ENCODE data around the gene C6orf132.
A peak's percentile ranks its signal among the peaks of the same experiment; 100 is the strongest.

Gene C6orf132

DNA sequence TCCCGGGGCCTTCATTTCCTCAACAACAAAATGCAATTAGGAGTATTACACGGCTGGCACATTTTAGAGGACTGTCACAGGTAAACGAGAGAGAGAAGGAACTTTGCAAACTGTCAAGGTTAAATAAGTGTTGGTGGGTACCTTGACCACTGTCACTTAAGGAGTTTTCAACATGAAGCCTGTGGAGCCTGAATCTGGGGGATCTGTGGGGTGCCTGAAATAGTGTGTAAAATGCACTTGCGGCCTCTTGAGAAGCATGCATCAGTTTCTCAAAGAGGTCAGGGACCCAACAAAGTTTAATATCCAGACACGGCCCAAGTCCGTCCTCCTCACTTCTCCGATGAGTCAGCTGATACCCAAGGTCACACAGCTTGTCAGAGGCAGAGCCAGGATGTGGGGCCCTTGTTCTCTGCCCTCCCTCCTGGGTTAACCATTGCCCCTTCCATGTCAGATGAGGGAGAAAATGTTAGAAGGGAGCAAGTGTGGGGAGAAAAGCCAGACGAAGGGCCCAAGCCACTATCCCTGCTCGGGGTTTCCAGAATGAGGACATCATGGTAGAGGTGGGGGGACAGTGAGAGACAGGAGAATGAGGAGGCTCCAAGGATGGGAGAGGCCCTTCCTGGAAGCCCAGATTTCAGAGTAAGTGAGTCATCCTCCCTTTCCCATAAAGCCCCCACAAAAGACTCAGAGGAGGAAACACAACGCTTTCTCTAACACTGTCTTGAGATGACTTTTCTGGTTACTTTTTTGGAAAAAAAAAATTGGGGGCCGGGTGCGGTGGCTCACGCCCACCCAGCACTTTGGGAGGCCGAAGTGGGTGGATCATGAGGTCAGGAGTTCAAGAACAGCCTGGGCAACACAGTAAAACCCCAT lies 42.2 kb downstream of the C6orf132 start:
- no peak for DNase-seq
- H3K27ac ChIP-seq, result no peak overlapping the region

DNA sequence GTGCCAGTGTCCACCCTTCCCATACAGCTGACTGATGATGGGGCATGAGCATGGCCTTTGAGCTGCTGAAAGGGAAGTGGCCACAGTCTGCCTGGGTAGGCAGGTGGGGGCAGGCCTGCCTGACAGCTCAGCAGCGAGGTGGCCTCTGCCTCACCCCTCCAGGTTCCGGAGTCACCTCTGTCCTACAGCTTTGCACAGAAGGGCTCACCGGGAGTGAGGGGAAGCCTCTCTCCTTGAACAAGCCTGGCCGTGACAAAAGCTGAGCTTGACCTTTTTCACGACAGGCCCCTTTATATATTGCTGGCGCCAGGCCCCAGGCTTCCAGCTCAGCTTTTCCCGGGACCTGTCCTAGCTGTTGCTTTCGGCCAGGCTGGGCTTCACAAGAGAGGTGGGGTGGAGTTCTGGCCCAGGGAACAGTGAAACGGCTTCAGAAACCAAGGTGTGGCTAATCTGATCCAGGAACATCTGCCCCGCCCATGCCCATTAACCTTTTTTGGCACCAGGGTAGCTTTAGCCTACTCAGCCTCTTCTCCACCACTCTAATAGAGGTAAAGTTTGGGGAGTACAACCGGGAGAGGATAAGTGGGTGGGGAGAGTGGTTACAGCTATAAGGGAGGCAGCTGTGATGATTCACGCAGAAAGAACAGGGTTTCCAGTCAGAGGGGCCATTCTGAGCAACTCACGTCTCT lies 42.9 kb downstream of the C6orf132 start:
- H3K9me3 ChIP-seq (ENCODE audit: severe bottlenecking), result no peaks in the 10 kb centered on the region
- no peaks in the 10 kb centered on the region for H3K27me3 ChIP-seq (ENCODE audit: insufficient read depth, low read depth, severe bottlenecking)
- H3K27ac ChIP-seq, result no peak overlapping the region
- H3K4me3 ChIP-seq (ENCODE audit: low read depth, low read length), result no peak overlapping the region
- TF ChIP-seq, protein P1, sequence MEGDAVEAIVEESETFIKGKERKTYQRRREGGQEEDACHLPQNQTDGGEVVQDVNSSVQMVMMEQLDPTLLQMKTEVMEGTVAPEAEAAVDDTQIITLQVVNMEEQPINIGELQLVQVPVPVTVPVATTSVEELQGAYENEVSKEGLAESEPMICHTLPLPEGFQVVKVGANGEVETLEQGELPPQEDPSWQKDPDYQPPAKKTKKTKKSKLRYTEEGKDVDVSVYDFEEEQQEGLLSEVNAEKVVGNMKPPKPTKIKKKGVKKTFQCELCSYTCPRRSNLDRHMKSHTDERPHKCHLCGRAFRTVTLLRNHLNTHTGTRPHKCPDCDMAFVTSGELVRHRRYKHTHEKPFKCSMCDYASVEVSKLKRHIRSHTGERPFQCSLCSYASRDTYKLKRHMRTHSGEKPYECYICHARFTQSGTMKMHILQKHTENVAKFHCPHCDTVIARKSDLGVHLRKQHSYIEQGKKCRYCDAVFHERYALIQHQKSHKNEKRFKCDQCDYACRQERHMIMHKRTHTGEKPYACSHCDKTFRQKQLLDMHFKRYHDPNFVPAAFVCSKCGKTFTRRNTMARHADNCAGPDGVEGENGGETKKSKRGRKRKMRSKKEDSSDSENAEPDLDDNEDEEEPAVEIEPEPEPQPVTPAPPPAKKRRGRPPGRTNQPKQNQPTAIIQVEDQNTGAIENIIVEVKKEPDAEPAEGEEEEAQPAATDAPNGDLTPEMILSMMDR (IDR thresholded peaks at IDR 0.05; ENCODE audit: low read depth, low read length), result no peak
- H3K36me3 ChIP-seq, result no peaks in the 10 kb centered on the region
- DNase-seq, result no peak

More for the DNA sequence above, 42.2 kb downstream of the C6orf132 start:
- TF ChIP-seq, protein P1 (IDR thresholded peaks at IDR 0.05; ENCODE audit: low read depth, low read length), result no peak
- no peaks in the 10 kb centered on the region for H3K36me3 ChIP-seq
- no peak overlapping the region for H3K4me3 ChIP-seq (ENCODE audit: low read depth, low read length)
- H3K27me3 ChIP-seq (ENCODE audit: insufficient read depth, low read depth, severe bottlenecking), result no peaks in the 10 kb centered on the region
- no peaks in the 10 kb centered on the region for H3K9me3 ChIP-seq (ENCODE audit: severe bottlenecking)

DNA sequence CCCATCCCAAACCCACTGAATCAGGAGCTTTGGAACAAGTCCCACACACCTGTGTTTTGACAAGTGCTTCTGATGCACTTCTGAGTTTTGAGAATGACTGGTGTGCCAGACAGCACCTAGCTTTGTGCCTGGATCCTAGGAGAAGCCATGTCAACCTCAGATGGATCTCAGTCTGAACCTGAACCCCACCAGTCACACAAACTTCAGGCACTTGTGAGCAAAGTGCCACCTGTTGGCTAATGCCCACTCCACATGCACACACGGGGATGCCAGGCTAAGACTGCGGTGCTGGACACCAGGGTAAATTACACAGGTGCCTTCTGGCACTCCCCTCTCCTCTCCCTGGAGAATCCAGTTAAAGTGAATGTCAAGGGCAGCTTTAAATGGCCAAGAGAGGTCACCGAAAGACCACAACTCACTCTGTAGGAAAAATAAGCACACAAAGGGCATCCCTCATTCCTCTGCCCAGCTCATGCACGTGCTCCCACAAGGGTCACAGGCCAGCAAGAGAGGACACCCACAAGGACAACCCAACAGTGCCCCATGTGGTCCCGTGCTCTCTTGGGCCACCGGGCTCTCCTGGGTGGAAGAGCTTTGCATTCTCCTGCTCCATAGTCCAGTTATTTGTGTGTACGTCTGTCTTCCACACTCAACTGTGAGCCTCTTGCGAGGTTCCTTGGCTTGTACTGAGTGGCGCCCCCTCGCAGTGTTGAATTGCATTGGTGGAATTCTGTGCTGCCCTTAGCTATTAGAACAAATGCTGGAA lies 46.5 kb downstream of the C6orf132 start:
- no peaks in the 10 kb centered on the region for H3K36me3 ChIP-seq
- no peaks in the 10 kb centered on the region for H3K27me3 ChIP-seq (ENCODE audit: insufficient read depth, low read depth, severe bottlenecking)
- H3K4me3 ChIP-seq (ENCODE audit: low read depth, low read length), result no peak overlapping the region
- H3K9me3 ChIP-seq (ENCODE audit: severe bottlenecking), result no peaks in the 10 kb centered on the region
- peak; percentile 38 for DNase-seq
- TF ChIP-seq, protein P1 (IDR thresholded peaks at IDR 0.05; ENCODE audit: low read depth, low read length), result peak; percentile 27
- H3K27ac ChIP-seq, result no peak overlapping the region

DNA sequence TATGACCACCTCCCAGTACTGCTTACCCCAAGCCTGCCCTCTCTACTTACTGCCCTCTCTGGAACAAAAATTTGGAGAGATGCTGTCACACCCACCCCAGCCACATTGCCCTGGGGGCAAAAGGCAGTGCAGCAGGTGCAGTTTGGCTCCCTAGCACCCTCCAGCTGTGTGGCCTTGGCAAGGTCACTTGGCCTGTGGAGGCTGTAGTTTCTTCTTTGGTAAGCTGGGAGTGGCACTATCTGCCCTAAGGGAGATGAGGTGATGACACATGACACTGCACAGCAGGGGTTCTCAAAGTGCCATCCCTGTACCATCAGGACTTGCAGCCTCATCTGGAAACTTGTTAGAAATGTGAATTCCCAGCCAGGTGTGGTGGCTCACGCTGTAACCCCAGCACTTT lies 47.3 kb downstream of the C6orf132 start:
- no peaks in the 10 kb centered on the region for H3K9me3 ChIP-seq (ENCODE audit: severe bottlenecking)
- TF ChIP-seq, protein P1 (IDR thresholded peaks at IDR 0.05; ENCODE audit: low read depth, low read length), result no peak
- H3K4me3 ChIP-seq (ENCODE audit: low read depth, low read length), result no peak overlapping the region
- no peak overlapping the region for H3K27ac ChIP-seq
- no peaks in the 10 kb centered on the region for H3K27me3 ChIP-seq (ENCODE audit: insufficient read depth, low read depth, severe bottlenecking)
- H3K36me3 ChIP-seq, result no peaks in the 10 kb centered on the region
- DNase-seq, result no peak

DNA sequence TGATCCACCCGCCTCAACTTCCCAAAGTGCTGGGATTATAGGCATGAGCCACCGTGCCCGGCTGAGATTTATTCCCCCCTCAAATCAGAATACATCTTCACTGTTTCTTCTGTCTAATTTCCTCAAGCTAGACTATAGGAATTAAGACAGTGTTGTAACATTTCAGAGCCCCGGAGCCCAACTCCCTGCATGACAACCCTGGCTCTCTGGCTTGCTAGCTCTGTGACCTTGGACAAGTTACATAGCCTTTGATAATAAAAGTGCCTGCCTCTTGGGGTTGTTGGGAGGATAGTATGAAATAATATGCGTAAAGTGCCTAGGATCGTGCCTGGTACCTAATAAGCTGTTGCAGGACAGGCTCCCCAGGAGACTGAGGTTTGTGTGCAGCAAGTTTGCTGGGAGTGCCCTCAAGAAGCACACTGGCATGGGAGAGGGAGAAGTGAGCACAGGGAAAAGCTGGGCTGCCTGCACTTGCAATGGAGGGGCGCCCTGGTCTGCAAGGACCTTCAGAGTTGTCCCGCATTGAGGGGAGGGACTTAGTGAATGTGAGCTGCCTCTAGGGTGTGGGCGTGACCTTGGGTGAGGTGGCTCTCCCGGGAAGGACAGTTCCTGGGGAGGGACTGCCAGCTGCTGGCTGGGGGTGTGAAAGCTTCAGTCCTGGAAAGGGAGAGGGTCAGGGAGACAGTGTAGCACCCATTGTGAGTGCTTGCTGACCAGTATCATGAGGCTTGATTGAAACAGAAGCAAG lies 48.7 kb downstream of the C6orf132 start:
- Histone ChIP-seq H3K27me3 (ENCODE audit: insufficient read depth, low read depth, severe bottlenecking) (no peaks in the 10 kb centered on the region), H3K27ac (no peak overlapping the region), H3K36me3 (no peaks in the 10 kb centered on the region), H3K4me3 (ENCODE audit: low read depth, low read length) (no peak overlapping the region), H3K9me3 (ENCODE audit: severe bottlenecking) (no peaks in the 10 kb centered on the region)
- TF ChIP-seq, protein P1 (IDR thresholded peaks at IDR 0.05; ENCODE audit: low read depth, low read length), result no peak
- DNase-seq, result peak; percentile 62

Measured in WERI-Rb-1 (cell line).